Right lobe of liver (tissue), 4 donors: ENCODE results near the gene ILF3.

Experiments used
- CTCF ChIP-seq, 4 donors: fragments of 200-600 bp in 3 of 4; fragments of 450-650 bp in 1 of 4; IDR thresholded peaks; one replicate each; pipeline versions ENCODE4 v1.5.1 to v1.8.0; 2016 to 2022; ENCODE audit warnings: antibody characterized with exemption in 4 of 4, mild to moderate bottlenecking in 2 of 4
- POLR2A ChIP-seq: fragments of 450-650 bp; IDR thresholded peaks from one replicate; pipeline ENCODE4 v1.6.1; 2017; ENCODE audit warnings: antibody characterized with exemption, mild to moderate bottlenecking
- donor health status: DM: no; HTN: no; CAD: no.
- donor health status: DM: no; HTN: no; CAD: no.
- donor health status: DM: no; HTN: yes; CAD: no.

GRCh38 chr19:10677751-10678150 lies 23.6 kb downstream of the ILF3 start:
- TF ChIP-seq CTCF (IDR thresholded peaks at IDR 0.05): no peak
- TF ChIP-seq POLR2A: no peak
